B cell (primary cell): ENCODE data around the gene LSM12. TPM values are rescaled to one million over a fixed set of nuclear protein-coding genes. Genes with fewer than 3 reads are reported as not detected.
A peak's percentile ranks its signal among the peaks of the same experiment; 100 is the strongest.

ENCODE experiments used
- ATAC-seq: fragments of 200-7000 bp; cut with Tn5 transposase; one replicate; pipeline ENCODE4 v1.10.0; 2021; ENCODE audit warnings: low read depth, mild to moderate bottlenecking, moderate number of reproducible peaks, moderate library complexity
- CTCF ChIA-PET: fragments of 350-600 bp; sonication (Branson Sonifier 250); formaldehyde crosslinking; loops from one replicate; lab custom pipeline; 2021; ENCODE audit warnings: antibody characterized with exemption, inconsistent platforms; lab: Charles Lee
- POLR2A ChIA-PET: fragments of 350-600 bp; sonication (Branson Sonifier 250); formaldehyde crosslinking; loops from one replicate; lab custom pipeline; 2021; ENCODE audit warnings: antibody characterized with exemption; lab: Charles Lee
- DNase-seq: peaks from one replicate; pipeline ENCODE4 v3.0.0; 2013
- H2AFZ ChIP-seq: 2 replicates; pipeline ENCODE4 v1.6.1; 2012; ENCODE audit warnings: mild to moderate bottlenecking, low read depth, low read length; ENCODE audit not compliant: insufficient read depth, poor library complexity, severe bottlenecking
- H3K27ac ChIP-seq, 2 donors: 1 replicate in 1 of 2; 2 replicates in 1 of 2; pipeline ENCODE4 v1.5.1; 2012 to 2013; ENCODE audit warnings: low read length in 2 of 2, mild to moderate bottlenecking in 2 of 2, moderate library complexity in 1 of 2
- H3K27me3 ChIP-seq, 4 experiments: fragments of 200-600 bp in 1 of 4; sonication (generic) in 1 of 4; replicated peaks in 1 of 4; 1 replicate in 2 of 4; 2 replicates in 2 of 4; pipeline versions ENCODE4 v1.6.1 to v1.7.0; 2013 to 2016; ENCODE audit warnings: low read length in 3 of 4, mild to moderate bottlenecking in 2 of 4, mixed read lengths in 1 of 4, moderate library complexity in 1 of 4; ENCODE audit not compliant: insufficient read depth in 4 of 4, control insufficient read depth in 3 of 4; ENCODE audit errors: control extremely low read depth in 1 of 4
- H3K36me3 ChIP-seq, 2 experiments: replicated peaks in 1 of 2; 1 replicate in 1 of 2; 2 replicates in 1 of 2; pipeline versions ENCODE4 v1.6.1 to v1.7.1; 2013; ENCODE audit warnings: low read length in 1 of 2; ENCODE audit not compliant: insufficient read depth in 2 of 2, control insufficient read depth in 1 of 2; ENCODE audit errors: control extremely low read depth in 1 of 2, extremely low read depth in 1 of 2
- H3K4me1 ChIP-seq, 2 donors: fragments of 200-600 bp in 1 of 2; sonication (generic) in 1 of 2; 1 replicate in 1 of 2; 2 replicates in 1 of 2; pipeline versions ENCODE4 v1.5.1 to v1.6.1; 2013 to 2017; ENCODE audit warnings: low read length in 2 of 2; ENCODE audit not compliant: control insufficient read depth in 2 of 2, insufficient read depth in 2 of 2
- H3K4me2 ChIP-seq: replicated peaks from 2 replicates; pipeline ENCODE3; 2012; ENCODE audit warnings: mild to moderate bottlenecking, low read depth, low read length; ENCODE audit not compliant: poor library complexity, severe bottlenecking
- H3K4me3 ChIP-seq, 5 experiments: fragments of 200-600 bp in 1 of 5; sonication (generic) in 1 of 5; 1 replicate in 3 of 5; 2 replicates in 2 of 5; pipeline versions ENCODE4 v1.5.1 to v1.7.0; 2011 to 2016; ENCODE audit warnings: low read length in 4 of 5, mild to moderate bottlenecking in 4 of 5, low read depth in 2 of 5, control low read depth in 1 of 5, moderate library complexity in 1 of 5; ENCODE audit not compliant: insufficient read depth in 1 of 5; ENCODE audit errors: control extremely low read depth in 1 of 5, extremely low read depth in 1 of 5
- H3K79me2 ChIP-seq: fragments of 200-600 bp; sonication (generic); one replicate; pipeline ENCODE4 v1.6.0; 2016; ENCODE audit warnings: low read length; ENCODE audit not compliant: control insufficient read depth, insufficient read depth
- H3K9ac ChIP-seq: fragments of 200-600 bp; sonication (generic); 2 replicates; pipeline ENCODE4 v1.6.1; 2017; ENCODE audit warnings: mild to moderate bottlenecking, low read length, moderate library complexity
- H3K9me3 ChIP-seq, 3 donors: one replicate each; pipeline versions ENCODE4 v1.6.1 to v1.7.1; 2013; ENCODE audit warnings: low read length in 2 of 3; ENCODE audit not compliant: control insufficient read depth in 2 of 3, insufficient read depth in 1 of 3; ENCODE audit errors: control extremely low read depth in 1 of 3
- H4K20me1 ChIP-seq: 2 replicates; pipeline ENCODE4 v1.6.0; 2012; ENCODE audit warnings: mild to moderate bottlenecking, low read length; ENCODE audit not compliant: insufficient read depth, control insufficient read depth, poor library complexity, severe bottlenecking
- H3K27ac Mint-ChIP-seq: one replicate; pipeline ENCODE4 v1.8.0; 2021; ENCODE audit warnings: mixed read lengths
- H3K27me3 Mint-ChIP-seq: one replicate; pipeline ENCODE4 v1.8.0; 2021; ENCODE audit warnings: mixed read lengths
- H3K4me1 Mint-ChIP-seq: one replicate; pipeline ENCODE4 v1.8.0; 2021; ENCODE audit warnings: mixed read lengths
- H3K4me3 Mint-ChIP-seq: one replicate; pipeline ENCODE4 v1.8.0; 2021; ENCODE audit warnings: mixed read lengths
- H3K9me3 Mint-ChIP-seq: one replicate; pipeline ENCODE4 v1.8.0; 2022; ENCODE audit warnings: mixed read lengths; ENCODE audit not compliant: insufficient read depth
- CTCF ChIP-seq: fragments of 200-600 bp; IDR thresholded peaks from one replicate; pipeline ENCODE4 v1.8.0; 2022; ENCODE audit warnings: antibody characterized with exemption, mild to moderate bottlenecking
- EZH2 ChIP-seq: IDR thresholded peaks from 2 replicates; pipeline ENCODE4 v1.6.1; 2012; ENCODE audit warnings: borderline replicate concordance, low read depth, mild to moderate bottlenecking, moderate library complexity, low read length; ENCODE audit not compliant: insufficient read depth, poor library complexity, severe bottlenecking
- WGBS: methylation state at CpG from one replicate; pipeline ENCODE4 v1.1.5; 2013; ENCODE audit warnings: missing lambda C conversion rate; ENCODE audit not compliant: insufficient coverage; 5-methylcytosine and 5-hydroxymethylcytosine counted together
- intact Hi-C: fragments of 100-400 bp; cut with micrococcal nuclease; formaldehyde crosslinking; loops from one replicate; pipeline ENCODE4 v1.10.0; 2022
- polyA plus RNA-seq: library from polyadenylated mRNA; depleted of rRNA; stranded (reverse); fragments of >200 nt; gene quantifications from 2 replicates; pipeline ENCODE4 v1.2.3, GENCODE V29; 2012
- total RNA-seq, 2 donors: library from RNA; stranded (reverse); fragments of 120-200 nt in 1 of 2; gene quantifications; 1 replicate in 1 of 2; 2 replicates in 1 of 2; pipeline versions ENCODE4 v1.2.3 to v1.2.4, GENCODE V29; 2013 to 2022

The LSM12 gene
- total and polyA plus RNA-seq, 2 donors (not counting 1 experiment from before 2014, with no cell fraction given), result 16.8 to 31.2 TPM

- peak within 1 kb of the TSS; percentile 90 for H3K4me2 ChIP-seq
- Mint-ChIP-seq H3K4me1 (peaks cover 36% of the 10 kb centered on the region), H3K27ac (peak within 1 kb of the TSS; percentile 82), H3K27me3 (no peaks in the 10 kb centered on the region), H3K9me3 (no peaks in the 10 kb centered on the region), H3K4me3 (peak within 1 kb of the TSS; percentile 93)
- ATAC-seq (peak; percentile 73), DNase-seq (peak; percentile 85)
- intact Hi-C loops, result loop anchor here (1.0 to 2.0 kb wide), 6 partner anchors 54 to 254 kb away; partner anchors contain the start of genes HROB, SLC25A39 and TMEM101
- H4K20me1 ChIP-seq, result no peaks in the 10 kb centered on the region
- ChIA-PET CTCF (interaction anchor here (0.7 to 1.4 kb wide), 4 partner anchors 45 to 56 kb away, joined by 3 to 4 read pairs (median 3); partner anchors contain the start of genes HDAC5 and TMEM101), POLR2A (interaction anchor here (0.6 to 1.1 kb wide), 9 partner anchors 23 to 1540 kb away, joined by 3 to 5 read pairs (median 4); partner anchors contain the start of genes HDAC5 and HEXIM1)
- TF ChIP-seq CTCF (no peak), EZH2 (no peak)
- H3K27me3 ChIP-seq, result no peaks in the 10 kb centered on the region
- peak within 1 kb of the TSS; percentile 42 to 87 (median 73) for H3K4me3 ChIP-seq
- WGBS, result under 1% methylated on average over 50 of the region's 53 CpGs
- peak within 1 kb of the TSS; percentile 31 to 65 for H3K27ac ChIP-seq
- H3K36me3 ChIP-seq, result peaks cover 0 to 13% of the 10 kb centered on the region in 2 experiments
- H3K4me1 ChIP-seq, result peaks cover 22 to 32% of the 10 kb centered on the region in 2 donors
- peaks cover 32% of the 10 kb centered on the region for H3K79me2 ChIP-seq
- H3K9me3 ChIP-seq, result no peaks in the 10 kb centered on the region
- H3K9ac ChIP-seq, result peak within 1 kb of the TSS; percentile 86
- peak within 1 kb of the TSS; percentile 80 for H2AFZ ChIP-seq
Measured at GRCh38 chr17:44070455-44071197, 4.2 kb upstream of the LSM12 start, which contains the start of gene G6PC3. G6PC3 (plus strand) TSS chr17:44070735; CDS start chr17:44070966, 231 bp downstream.
